Osteocyte (in vitro differentiated cells): ENCODE data around the gene LCN2. TPM values are rescaled to one million over a fixed set of nuclear protein-coding genes. Genes with fewer than 3 reads are reported as not detected.
A peak's percentile ranks its signal among the peaks of the same experiment; 100 is the strongest.

Experiments used
- DNase-seq: peaks from one replicate; pipeline ENCODE4 v3.0.0; 2021; ENCODE audit warnings: mixed read lengths; ENCODE audit not compliant: unreplicated experiment; ENCODE audit errors: extremely low spot score
- H3K27ac Mint-ChIP-seq: one replicate; pipeline ENCODE4 v1.8.0; 2021; ENCODE audit warnings: mild to moderate bottlenecking, mixed read lengths; ENCODE audit not compliant: unreplicated experiment
- H3K27me3 Mint-ChIP-seq: one replicate; pipeline ENCODE4 v1.8.0; 2021; ENCODE audit warnings: mixed read lengths; ENCODE audit not compliant: unreplicated experiment
- H3K36me3 Mint-ChIP-seq: one replicate; pipeline ENCODE4 v1.8.0; 2021; ENCODE audit warnings: mixed read lengths; ENCODE audit not compliant: unreplicated experiment
- H3K4me1 Mint-ChIP-seq: one replicate; pipeline ENCODE4 v1.8.0; 2021; ENCODE audit warnings: mixed read lengths; ENCODE audit not compliant: unreplicated experiment
- H3K4me3 Mint-ChIP-seq: one replicate; pipeline ENCODE4 v1.8.0; 2021; ENCODE audit warnings: mild to moderate bottlenecking, moderate library complexity, mixed read lengths; ENCODE audit not compliant: unreplicated experiment
- H3K9me3 Mint-ChIP-seq: one replicate; pipeline ENCODE4 v1.8.0; 2021; ENCODE audit warnings: mixed read lengths; ENCODE audit not compliant: unreplicated experiment
- CTCF ChIP-seq: fragments of 200-600 bp; sonication (generic); IDR thresholded peaks from 2 replicates; pipeline ENCODE4 v1.5.0; 2021; ENCODE audit warnings: antibody characterized with exemption, mild to moderate bottlenecking, moderate library complexity
- total RNA-seq: library from RNA; stranded (reverse); gene quantifications from 2 replicates; pipeline ENCODE4 v1.2.1, GENCODE V29; 2021

The LCN2 gene
- total RNA-seq, 1 donor from 2014 or later: not detected

GRCh38 chr9:128187361-128187760 lies 38.1 kb downstream of the LCN2 start:
- Mint-ChIP-seq H3K27me3 (no peaks in the 10 kb centered on the region), H3K36me3 (peaks cover 34% of the 10 kb centered on the region), H3K27ac (peak overlapping the region; percentile 35), H3K4me3 (no peak overlapping the region), H3K4me1 (peaks cover 19% of the 10 kb centered on the region), H3K9me3 (no peaks in the 10 kb centered on the region)
- DNase-seq: no peak
- no peak for TF ChIP-seq CTCF

- H3K4me1 Mint-ChIP-seq: peaks cover 19% of the 10 kb centered on the region
- no peak overlapping the region for H3K4me3 Mint-ChIP-seq
- H3K36me3 Mint-ChIP-seq: peaks cover 28% of the 10 kb centered on the region
- no peaks in the 10 kb centered on the region for H3K9me3 Mint-ChIP-seq
- no peak for TF ChIP-seq CTCF
- H3K27ac Mint-ChIP-seq: no peak overlapping the region
- no peak for DNase-seq
- H3K27me3 Mint-ChIP-seq: no peaks in the 10 kb centered on the region
Measured at GRCh38 chr9:128188209-128188608, 39.0 kb downstream of the LCN2 start.

GRCh38 chr9:128190013-128190412 lies 40.8 kb downstream of the LCN2 start:
- no peaks in the 10 kb centered on the region for H3K9me3 Mint-ChIP-seq
- TF ChIP-seq CTCF: no peak
- peak overlapping the region; percentile 95 for H3K4me3 Mint-ChIP-seq
- peaks cover 19% of the 10 kb centered on the region for H3K36me3 Mint-ChIP-seq
- DNase-seq: no peak
- H3K4me1 Mint-ChIP-seq: peaks cover 19% of the 10 kb centered on the region
- no peaks in the 10 kb centered on the region for H3K27me3 Mint-ChIP-seq
- peak overlapping the region; percentile 27 for H3K27ac Mint-ChIP-seq

- no peak for DNase-seq
- H3K36me3 Mint-ChIP-seq: peaks cover 19% of the 10 kb centered on the region
- peak overlapping the region; percentile 93 for H3K27ac Mint-ChIP-seq
- H3K4me1 Mint-ChIP-seq: peaks cover 19% of the 10 kb centered on the region
- H3K9me3 Mint-ChIP-seq: no peaks in the 10 kb centered on the region
- peak overlapping the region; percentile 95 for H3K4me3 Mint-ChIP-seq
- no peak for TF ChIP-seq CTCF
- H3K27me3 Mint-ChIP-seq: no peaks in the 10 kb centered on the region
Measured at GRCh38 chr9:128190516-128191405, 41.5 kb downstream of the LCN2 start.

GRCh38 chr9:128191406-128192046 lies 42.3 kb downstream of the LCN2 start, which contains the start of gene CIZ1:
Gene CIZ1 (minus strand): TSS chr9:128191572. CDS start chr9:128190857, 715 bp downstream.
- H3K4me1 Mint-ChIP-seq: peaks cover 19% of the 10 kb centered on the region
- no peaks in the 10 kb centered on the region for H3K9me3 Mint-ChIP-seq
- peak within 1 kb of the TSS; percentile 95 for H3K4me3 Mint-ChIP-seq
- peak; percentile 92 for DNase-seq
- TF ChIP-seq CTCF: peak; percentile 90
- peak within 1 kb of the TSS; percentile 93 for H3K27ac Mint-ChIP-seq
- H3K36me3 Mint-ChIP-seq: peaks cover 17% of the 10 kb centered on the region
- no peaks in the 10 kb centered on the region for H3K27me3 Mint-ChIP-seq
